Measurements from ENCODE around the gene MCM8.

MCM8 gene

GRCh38 chr20:5949943-5950270 lies 545 bp upstream of the MCM8 start:
- DNase-seq = no peak

- no peak for DNase-seq
These were observed 17.0 kb downstream of the MCM8 start for GRCh38 chr20:5967469-5967868.

- DNase-seq = no peak
These were observed 18.0 kb downstream of the MCM8 start for GRCh38 chr20:5968462-5968861.

GRCh38 chr20:5969348-5969935 lies 19.0 kb downstream of the MCM8 start:
- DNase-seq = no peak

GRCh38 chr20:5969940-5970339 lies 19.5 kb downstream of the MCM8 start:
- DNase-seq = no peak

GRCh38 chr20:5970381-5970780 lies 19.9 kb downstream of the MCM8 start:
- no peak for DNase-seq

GRCh38 chr20:5971203-5971602 lies 20.8 kb downstream of the MCM8 start:
- no peak for DNase-seq

GRCh38 chr20:5973172-5973571 lies 22.7 kb downstream of the MCM8 start:
- DNase-seq = no peak

- DNase-seq = no peak
These were observed 23.5 kb downstream of the MCM8 start for GRCh38 chr20:5973971-5974370.

GRCh38 chr20:5974531-5974930 lies 24.1 kb downstream of the MCM8 start:
- DNase-seq = no peak

GRCh38 chr20:5975778-5976177 lies 25.3 kb downstream of the MCM8 start:
- DNase-seq = no peak

GRCh38 chr20:5977223-5977622 lies 26.8 kb downstream of the MCM8 start:
- DNase-seq = no peak

- no peak for DNase-seq
These were observed 27.5 kb downstream of the MCM8 start for GRCh38 chr20:5977975-5978374.

GRCh38 chr20:5979801-5980200 lies 29.3 kb downstream of the MCM8 start:
- no peak for DNase-seq

- DNase-seq = no peak
These were observed 30.5 kb downstream of the MCM8 start for GRCh38 chr20:5980720-5981538.

GRCh38 chr20:5987383-5987782 lies 36.9 kb downstream of the MCM8 start:
- no peak for DNase-seq

- DNase-seq = no peak
These were observed 39.1 kb downstream of the MCM8 start for GRCh38 chr20:5989539-5989938.

- no peak for DNase-seq
These were observed 40.5 kb downstream of the MCM8 start for GRCh38 chr20:5990946-5991345.

GRCh38 chr20:5991623-5992441 lies 41.4 kb downstream of the MCM8 start:
- DNase-seq = no peak

- no peak for DNase-seq
These were observed 46.3 kb downstream of the MCM8 start for GRCh38 chr20:5996765-5997164.

- DNase-seq = no peak
These were observed 49.3 kb downstream of the MCM8 start for GRCh38 chr20:5999783-6000182.

- DNase-seq = no peak
These were observed 50.4 kb downstream of the MCM8 start for GRCh38 chr20:6000871-6001270.

- no peak for DNase-seq
These were observed 56.1 kb downstream of the MCM8 start for GRCh38 chr20:6006603-6006949.

- no peak for DNase-seq
These were observed 56.7 kb downstream of the MCM8 start for GRCh38 chr20:6007094-6007528.

Measured in NCI-H1436 treated with DMSO at 0.1 percent for 48 hours (cell line).